ENCODE measurements around the gene UROC1.

The UROC1 gene

GRCh38 chr3:126477061-126477380 is 40.6 kb downstream of the UROC1 start:
- no peak for DNase-seq

- peak in 1 of 2 experiments; percentile 28 for DNase-seq
Measured at GRCh38 chr3:126476166-126477060, 41.2 kb downstream of the UROC1 start.

GRCh38 chr3:126475413-126476114 is 42.0 kb downstream of the UROC1 start, which contains the start of gene ZXDC:
Gene ZXDC, minus strand, starts transcription at chr3:126475891. Its CDS starts 26 bp downstream, at chr3:126475865.
- DNase-seq: peak; percentile 85 to 90

- DNase-seq: peak; percentile 16 to 18
Measured at GRCh38 chr3:126474498-126475412, 42.8 kb downstream of the UROC1 start.

GRCh38 chr3:126473292-126474168 is 44.0 kb downstream of the UROC1 start:
- DNase-seq: no peak

GRCh38 chr3:126472277-126473006 is 45.1 kb downstream of the UROC1 start:
- no peak for DNase-seq

- no peak for DNase-seq
Measured at GRCh38 chr3:126469479-126469878, 48.1 kb downstream of the UROC1 start.

- no peak for DNase-seq
Measured at GRCh38 chr3:126468028-126468891, 49.3 kb downstream of the UROC1 start.

GRCh38 chr3:126467611-126467955 is 50.0 kb downstream of the UROC1 start:
- no peak for DNase-seq

GRCh38 chr3:126466886-126467610 is 50.5 kb downstream of the UROC1 start:
- no peak for DNase-seq

- DNase-seq: no peak
Measured at GRCh38 chr3:126465928-126466544, 51.5 kb downstream of the UROC1 start.

- DNase-seq: no peak
Measured at GRCh38 chr3:126464997-126465396, 52.6 kb downstream of the UROC1 start.

GRCh38 chr3:126464494-126464893 is 53.1 kb downstream of the UROC1 start:
- no peak for DNase-seq

- no peak for DNase-seq
Measured at GRCh38 chr3:126464093-126464492, 53.5 kb downstream of the UROC1 start.

GRCh38 chr3:126463521-126463920 is 54.1 kb downstream of the UROC1 start:
- no peak for DNase-seq

GRCh38 chr3:126461450-126462070 is 56.0 kb downstream of the UROC1 start:
- DNase-seq: no peak

- DNase-seq: no peak
Measured at GRCh38 chr3:126460381-126460780, 57.2 kb downstream of the UROC1 start.

GRCh38 chr3:126459763-126460127 is 57.8 kb downstream of the UROC1 start:
- DNase-seq: no peak
